Measurements from ENCODE around the gene GARIN1A.

GRCh38 chr7:128673571-128673970 lies 1.5 kb downstream of the GARIN1A start:
- no peak for TF ChIP-seq SUZ12 (IDR thresholded peaks at IDR 0.05; ENCODE audit: extremely low read depth, insufficient read depth, insufficient read length)
- TF ChIP-seq YY1 (IDR thresholded peaks at IDR 0.05; ENCODE audit: insufficient read depth, insufficient read length), result no peak
- TF ChIP-seq ZNF274 (IDR thresholded peaks at IDR 0.05; ENCODE audit: low read depth, low read length), result no peak

Data from NT2/D1 (cell line).